ENCODE data around the gene DTX4.

Gene DTX4

DNA sequence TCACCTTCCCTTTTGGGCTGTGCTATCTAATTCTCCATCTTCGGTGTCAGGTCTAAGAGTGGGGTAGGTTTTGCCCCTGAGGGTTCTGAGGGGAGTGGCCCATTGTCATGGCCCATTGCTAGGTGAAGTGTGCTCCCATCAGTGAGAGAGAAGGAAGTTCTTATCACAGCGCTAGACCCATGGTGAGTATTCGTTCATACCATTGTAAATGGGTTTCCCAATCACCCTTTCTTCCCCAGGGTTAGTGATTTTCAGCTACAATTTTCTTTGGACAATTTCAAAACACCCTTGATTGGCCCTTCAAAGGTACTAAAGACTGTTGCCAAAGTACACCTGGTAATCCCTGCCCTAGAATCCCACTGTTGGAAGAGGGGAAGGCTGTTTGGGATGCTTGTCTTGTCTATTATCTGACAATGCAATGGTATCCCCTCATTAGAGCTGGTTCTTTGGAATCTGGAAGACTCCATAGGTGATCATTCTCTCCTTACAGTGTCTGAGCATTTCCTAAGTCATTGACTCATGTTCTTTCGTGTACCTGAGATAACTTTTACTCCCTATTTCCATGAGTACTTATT lies 20.6 kb downstream of the DTX4 start:
- Histone ChIP-seq H3K9ac (ENCODE audit: low read depth, low read length) (no peak overlapping the region), H3K4me1 (ENCODE audit: control insufficient read depth, insufficient read depth, low read length) (no peaks in the 10 kb centered on the region), H3K9me3 (ENCODE audit: control insufficient read depth, insufficient read depth, low read length) (peaks cover 3% of the 10 kb centered on the region; the same call in 1 of the 2 replicates), H3K27me3 (ENCODE audit: control insufficient read depth, insufficient read depth, low read length) (no peaks in the 10 kb centered on the region), H3K4me3 (ENCODE audit: low read depth, low read length) (no peak overlapping the region), H3K27ac (ENCODE audit: low read depth, low read length) (no peak overlapping the region), H3K36me3 (ENCODE audit: control insufficient read depth, insufficient read depth, low read length) (peaks cover 82% of the 10 kb centered on the region)

DNA sequence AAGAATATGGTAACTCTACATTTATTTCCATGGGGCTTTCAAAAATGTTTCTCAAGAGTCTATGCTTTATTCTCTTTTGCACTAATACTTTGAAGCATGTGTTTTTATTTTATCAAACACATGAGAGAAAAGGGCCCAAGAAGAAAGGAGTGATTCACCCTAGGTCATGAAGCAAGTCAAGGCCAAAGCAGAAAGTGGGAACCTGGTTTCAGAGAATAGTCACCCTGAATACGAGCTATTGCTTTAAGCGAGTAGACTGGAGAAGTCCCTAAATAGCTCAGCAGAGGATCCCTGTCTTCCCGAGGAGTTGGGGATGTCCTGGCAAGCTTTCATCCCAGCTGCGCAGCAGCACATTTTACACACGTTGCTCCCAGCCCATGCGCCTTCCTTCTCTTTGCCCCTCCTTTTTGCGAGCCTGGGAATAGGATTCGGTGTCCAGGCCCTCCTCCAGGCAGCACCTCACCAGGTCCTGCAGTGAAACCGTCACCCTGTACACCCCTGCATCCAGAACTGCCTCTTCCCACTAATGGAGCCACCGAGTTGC lies 21.7 kb downstream of the DTX4 start:
- Histone ChIP-seq H3K4me1 (ENCODE audit: control insufficient read depth, insufficient read depth, low read length) (no peaks in the 10 kb centered on the region), H3K27me3 (ENCODE audit: control insufficient read depth, insufficient read depth, low read length) (no peaks in the 10 kb centered on the region), H3K4me3 (ENCODE audit: low read depth, low read length) (no peak overlapping the region), H3K27ac (ENCODE audit: low read depth, low read length) (no peak overlapping the region), H3K36me3 (ENCODE audit: control insufficient read depth, insufficient read depth, low read length) (peaks cover 79% of the 10 kb centered on the region), H3K9ac (ENCODE audit: low read depth, low read length) (no peak overlapping the region), H3K9me3 (ENCODE audit: control insufficient read depth, insufficient read depth, low read length) (peaks cover 3% of the 10 kb centered on the region; the same call in 1 of the 2 replicates)

DNA sequence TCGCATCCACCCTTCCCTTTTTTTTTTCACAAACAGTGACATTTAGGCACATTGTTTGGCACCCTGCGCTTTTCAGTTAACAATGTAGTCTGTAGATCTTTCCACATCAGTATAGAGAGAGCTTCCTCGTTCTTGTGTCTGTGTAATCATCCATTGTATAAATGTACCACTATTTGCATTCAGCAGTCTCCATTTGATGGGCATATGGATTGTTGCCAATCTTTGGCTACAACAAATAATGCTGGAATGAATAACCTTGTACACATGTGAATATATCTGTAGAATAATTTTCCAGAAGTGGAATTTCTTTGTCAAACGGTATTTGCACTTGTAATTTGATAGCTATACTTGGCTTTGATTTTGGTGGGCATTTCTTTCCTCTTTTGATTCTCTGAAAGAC lies 23.7 kb downstream of the DTX4 start:
- H3K4me3 ChIP-seq (ENCODE audit: low read depth, low read length), result no peak overlapping the region
- peaks cover 3% of the 10 kb centered on the region; the same call in 1 of the 2 replicates for H3K9me3 ChIP-seq (ENCODE audit: control insufficient read depth, insufficient read depth, low read length)
- H3K9ac ChIP-seq (ENCODE audit: low read depth, low read length), result no peak overlapping the region
- H3K27ac ChIP-seq (ENCODE audit: low read depth, low read length), result no peak overlapping the region
- H3K36me3 ChIP-seq (ENCODE audit: control insufficient read depth, insufficient read depth, low read length), result peaks cover 63% of the 10 kb centered on the region
- H3K4me1 ChIP-seq (ENCODE audit: control insufficient read depth, insufficient read depth, low read length), result no peaks in the 10 kb centered on the region
- H3K27me3 ChIP-seq (ENCODE audit: control insufficient read depth, insufficient read depth, low read length), result no peaks in the 10 kb centered on the region

DNA sequence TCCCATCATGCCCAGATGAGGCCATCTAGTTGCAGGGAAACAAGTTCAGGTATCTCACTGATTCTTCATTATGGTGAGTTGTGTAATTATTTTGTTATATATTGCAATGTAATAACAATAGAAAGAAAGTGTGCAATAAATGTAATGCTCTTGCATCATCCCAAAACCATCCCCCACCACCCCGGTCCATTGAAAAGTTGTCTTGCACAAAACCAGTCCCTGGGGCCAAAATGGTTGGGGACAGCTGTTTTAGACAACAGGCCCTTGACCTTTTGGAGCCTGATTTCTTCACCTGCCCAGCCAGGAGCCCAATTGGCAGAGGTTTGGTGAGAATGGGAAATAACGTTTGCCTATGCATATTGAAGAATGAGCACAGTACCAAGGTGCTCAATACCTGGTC lies 24.8 kb downstream of the DTX4 start:
- Histone ChIP-seq H3K4me1 (ENCODE audit: control insufficient read depth, insufficient read depth, low read length) (no peaks in the 10 kb centered on the region), H3K36me3 (ENCODE audit: control insufficient read depth, insufficient read depth, low read length) (peaks cover 54% of the 10 kb centered on the region), H3K9ac (ENCODE audit: low read depth, low read length) (no peak overlapping the region), H3K9me3 (ENCODE audit: control insufficient read depth, insufficient read depth, low read length) (peaks cover 3% of the 10 kb centered on the region; the same call in 1 of the 2 replicates), H3K4me3 (ENCODE audit: low read depth, low read length) (no peak overlapping the region), H3K27me3 (ENCODE audit: control insufficient read depth, insufficient read depth, low read length) (no peaks in the 10 kb centered on the region), H3K27ac (ENCODE audit: low read depth, low read length) (no peak overlapping the region)

DNA sequence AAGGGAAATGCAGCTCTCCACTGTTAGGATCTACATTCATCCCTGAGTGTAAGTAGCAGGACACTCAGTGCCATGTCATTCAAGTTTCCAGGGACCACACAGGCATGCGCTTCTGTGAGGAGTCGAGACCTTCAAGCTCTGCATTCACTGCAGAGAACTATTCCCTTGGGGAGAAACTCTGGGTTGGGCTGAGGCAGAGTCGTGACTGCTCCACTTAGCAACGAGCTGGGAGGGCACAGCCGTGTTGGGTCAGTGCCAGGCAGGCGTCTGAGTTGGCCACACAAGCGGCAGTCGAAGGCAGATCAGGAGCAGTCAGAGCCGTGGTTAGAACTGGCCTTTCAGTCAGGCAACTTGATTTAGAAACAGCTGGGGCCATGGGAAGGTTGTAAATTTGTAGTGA lies 26.1 kb downstream of the DTX4 start:
- Histone ChIP-seq H3K9ac (ENCODE audit: low read depth, low read length) (no peak overlapping the region), H3K4me1 (ENCODE audit: control insufficient read depth, insufficient read depth, low read length) (no peaks in the 10 kb centered on the region), H3K36me3 (ENCODE audit: control insufficient read depth, insufficient read depth, low read length) (peaks cover 44% of the 10 kb centered on the region), H3K4me3 (ENCODE audit: low read depth, low read length) (no peak overlapping the region), H3K27me3 (ENCODE audit: control insufficient read depth, insufficient read depth, low read length) (no peaks in the 10 kb centered on the region), H3K27ac (ENCODE audit: low read depth, low read length) (no peak overlapping the region), H3K9me3 (ENCODE audit: control insufficient read depth, insufficient read depth, low read length) (peaks cover 3% of the 10 kb centered on the region; the same call in 1 of the 2 replicates)

DNA sequence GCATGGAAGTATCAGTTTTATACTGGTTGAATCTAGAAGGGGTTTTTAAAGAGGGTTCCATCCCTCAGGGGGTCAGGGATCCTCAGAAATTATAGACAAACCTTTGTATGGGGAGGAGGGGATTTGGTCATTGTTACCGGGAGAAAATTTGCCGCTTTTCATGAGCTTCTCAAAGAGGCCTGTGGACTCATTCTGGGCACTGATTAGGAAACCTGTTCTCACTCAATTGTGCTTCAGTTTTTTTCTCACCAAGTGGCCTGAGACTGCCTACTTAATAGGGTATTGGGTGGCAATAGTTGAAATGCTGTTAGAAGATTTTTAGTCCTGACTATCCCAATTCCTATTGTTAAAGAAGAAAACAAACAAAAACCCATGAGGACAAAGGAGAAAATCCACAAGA lies 26.8 kb downstream of the DTX4 start:
- Histone ChIP-seq H3K9me3 (ENCODE audit: control insufficient read depth, insufficient read depth, low read length) (peaks cover 3% of the 10 kb centered on the region; the same call in 1 of the 2 replicates), H3K9ac (ENCODE audit: low read depth, low read length) (no peak overlapping the region), H3K4me3 (ENCODE audit: low read depth, low read length) (no peak overlapping the region), H3K27ac (ENCODE audit: low read depth, low read length) (no peak overlapping the region), H3K36me3 (ENCODE audit: control insufficient read depth, insufficient read depth, low read length) (peaks cover 40% of the 10 kb centered on the region), H3K4me1 (ENCODE audit: control insufficient read depth, insufficient read depth, low read length) (no peaks in the 10 kb centered on the region), H3K27me3 (ENCODE audit: control insufficient read depth, insufficient read depth, low read length) (no peaks in the 10 kb centered on the region)

DNA sequence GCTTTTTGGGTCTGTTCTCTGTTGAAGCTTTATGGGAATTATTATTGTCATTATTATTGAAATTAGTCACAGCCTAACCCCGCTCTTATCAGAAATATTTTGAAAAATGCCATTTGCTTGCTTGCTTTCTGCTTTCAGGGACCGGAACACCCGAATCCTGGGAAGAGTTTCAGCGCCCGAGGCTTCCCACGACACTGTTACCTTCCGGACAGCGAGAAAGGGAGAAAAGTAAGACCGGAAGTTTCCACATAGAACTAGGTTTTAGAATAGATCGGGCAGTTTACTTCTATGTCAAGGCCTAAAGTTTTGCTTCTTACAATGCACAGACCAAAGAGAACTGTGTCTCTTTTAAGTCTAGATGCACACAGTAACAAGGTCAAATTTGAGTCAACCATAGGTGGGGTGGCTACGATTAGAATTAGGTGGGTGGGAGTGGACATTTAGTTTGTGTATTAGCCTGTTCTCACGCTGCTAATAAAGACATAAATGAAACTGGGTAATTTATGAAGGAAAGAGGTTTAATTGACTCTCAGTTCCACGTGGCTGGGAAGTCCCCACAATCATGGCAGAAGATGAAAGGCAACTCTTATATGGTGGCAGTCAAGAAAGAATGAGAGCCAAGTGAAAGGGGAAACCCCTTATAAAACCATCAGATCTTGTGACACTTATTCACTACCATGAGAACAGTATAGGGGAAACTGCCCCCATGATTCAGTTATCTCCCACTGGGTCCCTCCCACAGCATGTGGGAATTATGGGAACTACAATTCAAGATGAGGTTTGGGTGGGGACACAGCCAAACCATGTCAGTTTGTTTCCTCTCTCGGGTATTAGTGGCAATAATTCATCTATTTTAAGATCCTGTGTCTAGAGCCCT lies 27.9 kb downstream of the DTX4 start:
- Histone ChIP-seq H3K27me3 (ENCODE audit: control insufficient read depth, insufficient read depth, low read length) (no peaks in the 10 kb centered on the region), H3K27ac (ENCODE audit: low read depth, low read length) (no peak overlapping the region), H3K4me3 (ENCODE audit: low read depth, low read length) (no peak overlapping the region)

DNA sequence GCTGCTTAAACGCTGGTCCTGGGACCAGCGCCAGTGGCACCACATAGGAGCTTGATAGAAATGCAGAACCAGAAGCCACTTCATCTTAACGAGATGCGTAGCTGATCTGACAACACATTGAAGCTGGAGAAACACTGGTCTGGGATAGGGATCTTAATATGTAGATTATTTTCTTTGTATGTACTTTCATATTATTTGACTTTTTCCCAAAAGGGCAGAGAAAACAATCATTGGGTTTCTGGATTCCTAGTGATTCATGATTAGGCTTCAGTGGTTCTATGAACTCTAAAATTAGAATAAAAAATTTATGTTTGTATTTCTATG lies 28.5 kb downstream of the DTX4 start:
- Histone ChIP-seq H3K4me3 (ENCODE audit: low read depth, low read length) (no peak overlapping the region), H3K4me1 (ENCODE audit: control insufficient read depth, insufficient read depth, low read length) (no peaks in the 10 kb centered on the region), H3K27me3 (ENCODE audit: control insufficient read depth, insufficient read depth, low read length) (no peaks in the 10 kb centered on the region), H3K9ac (ENCODE audit: low read depth, low read length) (no peak overlapping the region), H3K27ac (ENCODE audit: low read depth, low read length) (no peak overlapping the region), H3K9me3 (ENCODE audit: control insufficient read depth, insufficient read depth, low read length) (peaks cover 3% of the 10 kb centered on the region; the same call in 1 of the 2 replicates), H3K36me3 (ENCODE audit: control insufficient read depth, insufficient read depth, low read length) (peaks cover 39% of the 10 kb centered on the region)

More for the DNA sequence above, 27.9 kb downstream of the DTX4 start:
- Histone ChIP-seq H3K9ac (ENCODE audit: low read depth, low read length) (no peak overlapping the region), H3K36me3 (ENCODE audit: control insufficient read depth, insufficient read depth, low read length) (peaks cover 41% of the 10 kb centered on the region), H3K9me3 (ENCODE audit: control insufficient read depth, insufficient read depth, low read length) (peaks cover 3% of the 10 kb centered on the region; the same call in 1 of the 2 replicates), H3K4me1 (ENCODE audit: control insufficient read depth, insufficient read depth, low read length) (no peaks in the 10 kb centered on the region)

DNA sequence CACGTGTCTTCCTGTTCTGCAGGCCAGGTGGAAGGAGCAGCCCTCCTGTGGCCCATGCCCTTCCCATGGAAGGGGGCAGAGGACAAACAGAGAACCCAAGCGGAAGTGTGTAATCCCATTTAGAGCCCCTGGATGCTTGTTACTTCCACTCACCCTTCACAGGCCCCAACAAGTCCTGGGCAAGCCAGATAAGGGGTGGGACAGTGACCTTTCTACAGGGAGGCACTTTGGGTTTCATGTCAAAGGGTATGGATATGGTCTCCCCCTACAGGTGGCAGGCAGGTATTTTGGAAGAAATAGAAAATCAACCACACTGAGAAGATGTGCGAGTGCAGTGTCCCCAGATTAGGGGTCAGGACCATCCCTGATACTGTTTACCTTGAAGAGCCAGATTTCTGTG lies 29.4 kb downstream of the DTX4 start:
- Histone ChIP-seq H3K27ac (ENCODE audit: low read depth, low read length) (no peak overlapping the region), H3K4me1 (ENCODE audit: control insufficient read depth, insufficient read depth, low read length) (no peaks in the 10 kb centered on the region), H3K36me3 (ENCODE audit: control insufficient read depth, insufficient read depth, low read length) (peaks cover 31% of the 10 kb centered on the region), H3K4me3 (ENCODE audit: low read depth, low read length) (no peak overlapping the region), H3K9me3 (ENCODE audit: control insufficient read depth, insufficient read depth, low read length) (peaks cover 3% of the 10 kb centered on the region; the same call in 1 of the 2 replicates), H3K27me3 (ENCODE audit: control insufficient read depth, insufficient read depth, low read length) (no peaks in the 10 kb centered on the region), H3K9ac (ENCODE audit: low read depth, low read length) (no peak overlapping the region)

DNA sequence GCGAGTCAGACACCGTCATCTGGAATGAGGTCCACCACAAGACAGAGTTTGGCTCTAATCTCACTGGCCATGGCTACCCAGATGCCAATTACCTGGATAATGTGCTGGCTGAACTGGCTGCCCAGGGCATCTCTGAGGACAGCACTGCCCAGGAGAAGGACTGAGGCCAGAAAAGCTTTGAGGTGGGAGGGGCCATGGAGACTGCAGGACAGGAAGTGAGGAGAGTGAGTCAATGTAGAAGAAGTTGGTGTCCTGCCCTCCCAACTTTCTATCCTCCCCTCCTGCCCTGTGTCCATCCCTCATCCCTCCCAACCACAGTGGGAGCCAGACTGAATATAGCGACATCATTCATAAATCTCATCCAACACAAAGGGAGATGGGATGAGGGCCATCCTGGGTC lies 32.8 kb downstream of the DTX4 start:
- peaks cover 20% of the 10 kb centered on the region; the same call in 1 of the 2 replicates for H3K36me3 ChIP-seq (ENCODE audit: control insufficient read depth, insufficient read depth, low read length)
- H3K27me3 ChIP-seq (ENCODE audit: control insufficient read depth, insufficient read depth, low read length), result no peaks in the 10 kb centered on the region
- no peaks in the 10 kb centered on the region for H3K4me1 ChIP-seq (ENCODE audit: control insufficient read depth, insufficient read depth, low read length)

DNA sequence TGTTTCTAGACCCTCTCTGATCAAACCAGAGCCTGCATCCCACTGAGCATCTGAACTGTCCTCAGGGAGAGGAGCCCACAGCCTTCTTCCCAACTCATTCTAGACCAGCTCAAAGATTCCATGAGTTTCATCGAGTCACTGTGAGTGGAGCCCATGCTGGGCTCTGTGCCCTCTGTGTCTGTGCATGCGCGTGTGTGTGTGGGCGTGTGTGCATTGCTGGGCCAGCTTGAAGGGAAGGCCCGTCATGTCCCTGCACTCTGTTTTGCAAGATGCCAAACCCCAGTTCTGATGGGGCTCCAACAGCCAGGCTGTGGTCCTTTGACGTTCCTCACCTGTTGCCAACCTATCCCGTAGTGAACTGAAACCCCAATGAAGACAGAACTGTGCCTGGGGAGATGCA lies 33.7 kb downstream of the DTX4 start:
- Histone ChIP-seq H3K9ac (ENCODE audit: low read depth, low read length) (no peak overlapping the region), H3K36me3 (ENCODE audit: control insufficient read depth, insufficient read depth, low read length) (peaks cover 18% of the 10 kb centered on the region; the same call in 1 of the 2 replicates), H3K9me3 (ENCODE audit: control insufficient read depth, insufficient read depth, low read length) (no peaks in the 10 kb centered on the region), H3K4me3 (ENCODE audit: low read depth, low read length) (no peak overlapping the region), H3K27me3 (ENCODE audit: control insufficient read depth, insufficient read depth, low read length) (no peaks in the 10 kb centered on the region), H3K4me1 (ENCODE audit: control insufficient read depth, insufficient read depth, low read length) (no peaks in the 10 kb centered on the region), H3K27ac (ENCODE audit: low read depth, low read length) (no peak overlapping the region)

More for the DNA sequence above, 32.8 kb downstream of the DTX4 start:
- H3K4me3 ChIP-seq (ENCODE audit: low read depth, low read length), result no peak overlapping the region
- no peak overlapping the region for H3K27ac ChIP-seq (ENCODE audit: low read depth, low read length)
- no peaks in the 10 kb centered on the region for H3K9me3 ChIP-seq (ENCODE audit: control insufficient read depth, insufficient read depth, low read length)
- no peak overlapping the region for H3K9ac ChIP-seq (ENCODE audit: low read depth, low read length)

Measured in HUES48 (cell line).